OCI-LY3 (cell line): Measurements from ENCODE around the gene HS6ST2.

ENCODE experiments used
- H2AFZ ChIP-seq: fragments of 200-600, 300-600 bp; shearing (Covaris generic); 2 replicates; pipeline ENCODE4 v1.6.0; 2014; ENCODE audit warnings: antibody characterized with exemption, low read depth, low read length
- H3K27ac ChIP-seq: fragments of 200-600, 300-600 bp; sonication (generic); 2 replicates; pipeline ENCODE4 v1.5.1; 2014; ENCODE audit warnings: mild to moderate bottlenecking, low read length, moderate library complexity, mixed read lengths
- H3K27me3 ChIP-seq: fragments of 200-600, 300-600 bp; sonication (generic); 2 replicates; pipeline ENCODE4 v1.6.1; 2014; ENCODE audit warnings: low read depth, low read length, mixed read lengths
- H3K36me3 ChIP-seq: fragments of 200-600, 300-600 bp; sonication (generic); replicated peaks from 2 replicates; pipeline ENCODE3; 2014; ENCODE audit warnings: low read depth, low read length, mixed read lengths
- H3K4me1 ChIP-seq: fragments of 300-600, 200-600 bp; sonication (generic); 2 replicates; pipeline ENCODE4 v1.6.1; 2014; ENCODE audit warnings: low read length, mixed read lengths
- H3K4me2 ChIP-seq: fragments of 200-600, 300-600 bp; sonication (generic); 2 replicates; pipeline ENCODE4 v1.6.1; 2014; ENCODE audit warnings: low read length, mixed read lengths
- H3K4me3 ChIP-seq: fragments of 300-600, 200-600 bp; sonication (generic); 2 replicates; pipeline ENCODE4 v1.5.1; 2014; ENCODE audit warnings: antibody characterized with exemption, mild to moderate bottlenecking, low read length, moderate library complexity
- H3K79me2 ChIP-seq: fragments of 300-600, 200-600 bp; shearing (Covaris generic); 2 replicates; pipeline ENCODE4 v1.6.1; 2014; ENCODE audit warnings: mild to moderate bottlenecking, low read length, mixed read lengths
- H3K9ac ChIP-seq: fragments of 300-600, 200-600 bp; shearing (Covaris generic); 2 replicates; pipeline ENCODE4 v1.6.0; 2014; ENCODE audit warnings: mild to moderate bottlenecking, low read length, moderate library complexity
- H3K9me3 ChIP-seq: fragments of 200-600, 300-600 bp; shearing (Covaris generic); 2 replicates; pipeline ENCODE4 v1.6.1; 2014; ENCODE audit warnings: low read length, mixed read lengths; ENCODE audit not compliant: insufficient read depth
- H4K20me1 ChIP-seq: fragments of 200-600, 300-600 bp; sonication (generic); 2 replicates; pipeline ENCODE4 v1.6.1; 2016; ENCODE audit warnings: low read length, mixed read lengths; ENCODE audit not compliant: insufficient read depth
- CTCF ChIP-seq: fragments of 200-600, 300-600 bp; sonication (generic); IDR thresholded peaks from 2 replicates; pipeline ENCODE4 v1.5.1; 2014; ENCODE audit warnings: antibody characterized with exemption, low read length, low read depth
- EZH2phosphoT487 ChIP-seq: fragments of 200-600 bp; shearing (Covaris generic); IDR thresholded peaks from 2 replicates; pipeline ENCODE4 v1.6.1; 2018; ENCODE audit warnings: antibody characterized with exemption, mixed run types, low read depth

HS6ST2 gene

GRCh38 chrX:132757066-132757623 is 201.3 kb downstream of the HS6ST2 start:
- Histone ChIP-seq H3K27ac (peak overlapping the region; percentile 85), H3K79me2 (no peaks in the 10 kb centered on the region), H3K4me2 (peak overlapping the region; percentile 37), H2AFZ (peak overlapping the region; percentile 54; the same call in 1 of the 2 replicates), H3K27me3 (no peaks in the 10 kb centered on the region), H3K4me3 (no peak overlapping the region), H3K9me3 (no peaks in the 10 kb centered on the region), H4K20me1 (no peaks in the 10 kb centered on the region), H3K9ac (peak overlapping the region; percentile 47; the same call in 1 of the 2 replicates), H3K4me1 (peaks cover 39% of the 10 kb centered on the region), H3K36me3 (no peaks in the 10 kb centered on the region)
- TF ChIP-seq CTCF (no peak), EZH2phosphoT487 (no peak)

GRCh38 chrX:132756439-132756838 is 202.0 kb downstream of the HS6ST2 start:
- Histone ChIP-seq H3K79me2 (no peaks in the 10 kb centered on the region), H3K4me1 (peaks cover 39% of the 10 kb centered on the region), H2AFZ (no peak overlapping the region), H3K27me3 (no peaks in the 10 kb centered on the region), H3K9me3 (no peaks in the 10 kb centered on the region), H3K9ac (peak overlapping the region; percentile 47; the same call in 1 of the 2 replicates), H3K4me3 (no peak overlapping the region), H3K4me2 (no peak overlapping the region), H3K36me3 (no peaks in the 10 kb centered on the region), H4K20me1 (no peaks in the 10 kb centered on the region), H3K27ac (peak overlapping the region; percentile 85)
- TF ChIP-seq CTCF: no peak
- TF ChIP-seq EZH2phosphoT487: no peak

- no peaks in the 10 kb centered on the region for H3K79me2 ChIP-seq
- H3K9ac ChIP-seq: no peak overlapping the region
- no peaks in the 10 kb centered on the region for H3K27me3 ChIP-seq
- no peak overlapping the region for H3K27ac ChIP-seq
- TF ChIP-seq CTCF (no peak), EZH2phosphoT487 (no peak)
- peaks cover 16% of the 10 kb centered on the region for H3K4me1 ChIP-seq
- H3K4me3 ChIP-seq: no peak overlapping the region
- H3K9me3 ChIP-seq: no peaks in the 10 kb centered on the region
- H4K20me1 ChIP-seq: no peaks in the 10 kb centered on the region
- H2AFZ ChIP-seq: no peak overlapping the region
- H3K4me2 ChIP-seq: no peak overlapping the region
- no peaks in the 10 kb centered on the region for H3K36me3 ChIP-seq
Measured at GRCh38 chrX:132751063-132751690, 207.3 kb downstream of the HS6ST2 start.

GRCh38 chrX:132750331-132751062 is 207.9 kb downstream of the HS6ST2 start:
- Histone ChIP-seq H3K4me3 (no peak overlapping the region), H3K9me3 (no peaks in the 10 kb centered on the region), H3K9ac (no peak overlapping the region), H3K27ac (no peak overlapping the region), H3K36me3 (no peaks in the 10 kb centered on the region), H3K4me1 (peaks cover 20% of the 10 kb centered on the region), H3K4me2 (no peak overlapping the region), H2AFZ (no peak overlapping the region), H3K79me2 (no peaks in the 10 kb centered on the region), H4K20me1 (no peaks in the 10 kb centered on the region), H3K27me3 (no peaks in the 10 kb centered on the region)
- TF ChIP-seq CTCF (no peak), EZH2phosphoT487 (no peak)
